Endothelial cell of umbilical vein (primary cell): ENCODE measurements around the gene TMIE. TPM values are rescaled to one million over a fixed set of nuclear protein-coding genes. Genes with fewer than 3 reads are reported as not detected.

Experiments
- BruUV-seq: library from RNA; stranded (reverse); fragments of 400-500 nt; replicated peaks from 2 replicates; lab custom pipeline; 2021; lab: Mats Ljungman, UMichigan
- CTCF ChIA-PET: fragments of 300-600, 350-600 bp; sonication (Branson Sonifier 250); formaldehyde crosslinking; loops from one replicate; lab custom pipeline; 2021; ENCODE audit warnings: antibody characterized with exemption, inconsistent platforms; lab: Charles Lee
- POLR2A ChIA-PET: fragments of 300-600, 350-600 bp; sonication (Branson Sonifier 250); formaldehyde crosslinking; loops from one replicate; lab custom pipeline; 2021; ENCODE audit warnings: antibody characterized with exemption, inconsistent platforms; lab: Charles Lee
- DNase-seq: peaks from one replicate; pipeline ENCODE4 v3.0.0-alpha.2; 2011; ENCODE audit warnings: low read depth, low spot score
- FAIRE-seq: peaks from 2 replicates; lab custom pipeline; 2011; peaks lifted over from hg19 to GRCh38; lab: Jason Lieb, UNC
- H2AFZ ChIP-seq: 2 replicates; pipeline ENCODE4 v1.6.0; 2012; ENCODE audit warnings: low read depth, low read length, control low read depth, inconsistent platforms
- H3K27ac ChIP-seq: 2 replicates; pipeline ENCODE4 v1.5.1; 2011; ENCODE audit warnings: low read depth, mild to moderate bottlenecking, control low read depth, low read length, moderate library complexity; ENCODE audit not compliant: insufficient read depth
- H3K27me3 ChIP-seq, 2 experiments: 2 replicates each; pipeline versions ENCODE4 v1.6.0 to v1.6.1; 2011; ENCODE audit warnings: low read length in 2 of 2, mixed read lengths in 1 of 2; ENCODE audit not compliant: control insufficient read depth in 2 of 2, insufficient read depth in 2 of 2
- H3K36me3 ChIP-seq, 2 experiments: 2 replicates in 1 of 2; 3 replicates in 1 of 2; pipeline ENCODE4 v1.5.1; 2011; ENCODE audit warnings: low read length in 2 of 2, mild to moderate bottlenecking in 1 of 2, moderate library complexity in 1 of 2; ENCODE audit not compliant: control insufficient read depth in 2 of 2, insufficient read depth in 2 of 2; ENCODE audit errors: extremely low read depth in 1 of 2
- H3K4me1 ChIP-seq: 3 replicates; pipeline ENCODE4 v1.5.1; 2011; ENCODE audit warnings: mild to moderate bottlenecking, low read length; ENCODE audit not compliant: control insufficient read depth, insufficient read depth; ENCODE audit errors: extremely low read depth
- H3K4me2 ChIP-seq: 2 replicates; pipeline ENCODE4 v1.6.1; 2011; ENCODE audit warnings: low read length, control low read depth, mixed read lengths; ENCODE audit not compliant: insufficient read depth
- H3K4me3 ChIP-seq, 3 experiments: fragments of 200-600 bp in 1 of 3; sonication (generic), shearing (Covaris generic) in 1 of 3; replicated peaks in 1 of 3; 2 replicates each; pipeline ENCODE4 v1.5.1; 2011 to 2016; ENCODE audit warnings: control low read depth in 3 of 3, low read length in 3 of 3, mild to moderate bottlenecking in 2 of 3, inconsistent platforms in 1 of 3, low read depth in 1 of 3, moderate library complexity in 1 of 3; ENCODE audit not compliant: insufficient read depth in 1 of 3
- H3K79me2 ChIP-seq: 2 replicates; pipeline ENCODE4 v1.6.0; 2012; ENCODE audit warnings: low read length, inconsistent platforms; ENCODE audit not compliant: control insufficient read depth, insufficient read depth
- H3K9ac ChIP-seq: replicated peaks from 2 replicates; pipeline ENCODE3; 2011; ENCODE audit warnings: low read length, control low read depth; ENCODE audit not compliant: insufficient read depth; ENCODE audit errors: extremely low read depth
- H3K9me1 ChIP-seq: replicated peaks from 3 replicates; pipeline ENCODE4 v1.6.0; 2011; ENCODE audit warnings: mild to moderate bottlenecking, low read length; ENCODE audit not compliant: control insufficient read depth, insufficient read depth; ENCODE audit errors: extremely low read depth
- H3K9me3 ChIP-seq: replicated peaks from 2 replicates; pipeline ENCODE4 v1.5.1; 2012; ENCODE audit warnings: low read length, inconsistent platforms; ENCODE audit not compliant: control insufficient read depth, insufficient read depth
- H4K20me1 ChIP-seq: replicated peaks from 2 replicates; pipeline ENCODE3; 2011; ENCODE audit warnings: mild to moderate bottlenecking, low read length; ENCODE audit not compliant: control insufficient read depth, insufficient read depth; ENCODE audit errors: extremely low read depth
- EZH2 ChIP-seq: IDR thresholded peaks from 2 replicates; pipeline ENCODE4 v1.6.1; 2012; ENCODE audit warnings: borderline replicate concordance, low read depth, mild to moderate bottlenecking, moderate library complexity, low read length, inconsistent platforms; ENCODE audit not compliant: severe bottlenecking
- FOS ChIP-seq: IDR thresholded peaks from 2 replicates; pipeline ENCODE4 v1.6.1; 2011; ENCODE audit warnings: mild to moderate bottlenecking, low read length, moderate library complexity, borderline replicate concordance; ENCODE audit not compliant: insufficient read depth
- GATA2 ChIP-seq: IDR thresholded peaks from 2 replicates; pipeline ENCODE4 v1.7.0; 2011; ENCODE audit warnings: low read depth, mild to moderate bottlenecking, moderate library complexity, mixed read lengths, low read length; ENCODE audit not compliant: insufficient read length, insufficient read depth
- JUN ChIP-seq: IDR thresholded peaks from 2 replicates; pipeline ENCODE4 v1.6.1; 2011; ENCODE audit warnings: borderline replicate concordance, low read depth; ENCODE audit not compliant: insufficient read length, insufficient read depth
- MYC ChIP-seq: IDR thresholded peaks from one replicate; pipeline ENCODE4 v1.6.1; 2011; ENCODE audit warnings: mild to moderate bottlenecking, low read depth, low read length
- POLR2A ChIP-seq: IDR thresholded peaks from 2 replicates; pipeline ENCODE4 v1.6.1; 2012; ENCODE audit warnings: low read depth, mild to moderate bottlenecking, control low read depth, low read length
- POLR2AphosphoS5 ChIP-seq: IDR thresholded peaks from 2 replicates; pipeline ENCODE4 v1.6.1; 2012; ENCODE audit warnings: low read depth, mild to moderate bottlenecking, control low read depth, low read length, moderate library complexity; ENCODE audit not compliant: insufficient read depth
- dilution Hi-C: fragments of 300-500 bp; cut with MboI; formaldehyde crosslinking; loops from one replicate; pipeline ENCODE4 v1.15.0; 2019; ENCODE audit warnings: low sequenced_read_pairs; ENCODE audit not compliant: extremely low pct_ligation_motif_present
- intact Hi-C: fragments of 100-400 bp; cut with micrococcal nuclease; formaldehyde crosslinking; loops from one replicate; pipeline ENCODE4 v1.10.0; 2022
- polyA plus RNA-seq, 4 experiments: library from polyadenylated mRNA; depleted of rRNA in 3 of 4; stranded (reverse) in 3 of 4; unstranded in 1 of 4; fragments of >200 nt; gene quantifications; 2 replicates each; pipeline versions ENCODE4 v1.2.1 to v1.2.3, GENCODE V29; 2011 to 2012; ENCODE audit warnings: missing spikeins in 1 of 4
- total RNA-seq: library from RNA; stranded (reverse); gene quantifications from 2 replicates; pipeline ENCODE4 v1.2.3, GENCODE V29; 2021
- TF ChIP-seq, protein P1 (sequence below): IDR thresholded peaks from 2 replicates; pipeline ENCODE4 v1.6.1; 2011; ENCODE audit not compliant: insufficient read depth, insufficient read length
- TF ChIP-seq, protein P2 (sequence below), 2 donors: IDR thresholded peaks; 1 replicate in 1 of 2; 2 replicates in 1 of 2; pipeline ENCODE4 v1.5.1; 2011; ENCODE audit warnings: low read length in 2 of 2, mild to moderate bottlenecking in 2 of 2, moderate library complexity in 2 of 2, control low read depth in 1 of 2, inconsistent platforms in 1 of 2, low read depth in 1 of 2; ENCODE audit not compliant: insufficient read depth in 1 of 2; ENCODE audit errors: extremely low read depth in 1 of 2

The TMIE gene
- total and polyA plus RNA-seq, 2 donors (not counting 3 experiments of a cell fraction or from before 2014, with no cell fraction given) = 0.15 to 0.27 TPM

DNA sequence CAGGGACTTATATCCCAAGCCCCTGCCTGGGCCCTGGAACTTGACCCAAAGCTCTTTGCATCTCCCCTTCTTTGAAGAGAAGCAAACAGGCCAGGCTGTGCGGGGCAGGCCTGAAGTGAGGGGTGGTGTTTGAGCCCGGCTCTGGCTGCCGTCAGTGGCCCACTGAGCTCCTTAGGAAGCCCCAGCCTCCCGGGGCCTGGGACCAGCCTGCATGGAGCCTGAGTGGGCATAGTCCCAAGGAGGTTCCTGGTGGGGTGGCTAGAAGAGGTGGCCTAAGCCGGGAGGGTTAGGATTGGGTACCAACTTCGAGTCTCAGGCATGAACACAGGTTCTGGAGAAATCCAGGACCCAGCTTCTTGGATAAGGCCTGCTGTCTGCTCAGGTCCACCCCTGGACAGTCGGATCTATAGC, 6.4 kb downstream of the TMIE start:
- Histone ChIP-seq H3K9me1 (no peaks in the 10 kb centered on the region), H3K9ac (no peak overlapping the region), H3K27ac (no peak overlapping the region), H3K79me2 (no peaks in the 10 kb centered on the region), H3K9me3 (no peaks in the 10 kb centered on the region), H3K4me3 (no peak overlapping the region), H3K4me2 (no peak overlapping the region), H3K27me3 (peaks cover 0 to under 1% of the 10 kb centered on the region in 2 experiments), H4K20me1 (no peaks in the 10 kb centered on the region), H2AFZ (no peak overlapping the region), H3K4me1 (peaks cover 11% of the 10 kb centered on the region), H3K36me3 (no peaks in the 10 kb centered on the region)
- no TSS peak for BruUV-seq
- intact Hi-C loops = loop anchor here (5.0 to 10.0 kb wide), 3 partner anchors 287 to 667 kb away; no protein-coding TSS in a partner anchor
- TF ChIP-seq POLR2AphosphoS5 = no peak
- no peak for TF ChIP-seq EZH2
- TF ChIP-seq JUN = no peak
- TF ChIP-seq POLR2A = no peak
- no peak for TF ChIP-seq FOS
- no peak for TF ChIP-seq MYC
- no peak for TF ChIP-seq GATA2
- TF ChIP-seq, protein P1, sequence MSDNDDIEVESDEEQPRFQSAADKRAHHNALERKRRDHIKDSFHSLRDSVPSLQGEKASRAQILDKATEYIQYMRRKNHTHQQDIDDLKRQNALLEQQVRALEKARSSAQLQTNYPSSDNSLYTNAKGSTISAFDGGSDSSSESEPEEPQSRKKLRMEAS = no peak
- TF ChIP-seq, protein P2, sequence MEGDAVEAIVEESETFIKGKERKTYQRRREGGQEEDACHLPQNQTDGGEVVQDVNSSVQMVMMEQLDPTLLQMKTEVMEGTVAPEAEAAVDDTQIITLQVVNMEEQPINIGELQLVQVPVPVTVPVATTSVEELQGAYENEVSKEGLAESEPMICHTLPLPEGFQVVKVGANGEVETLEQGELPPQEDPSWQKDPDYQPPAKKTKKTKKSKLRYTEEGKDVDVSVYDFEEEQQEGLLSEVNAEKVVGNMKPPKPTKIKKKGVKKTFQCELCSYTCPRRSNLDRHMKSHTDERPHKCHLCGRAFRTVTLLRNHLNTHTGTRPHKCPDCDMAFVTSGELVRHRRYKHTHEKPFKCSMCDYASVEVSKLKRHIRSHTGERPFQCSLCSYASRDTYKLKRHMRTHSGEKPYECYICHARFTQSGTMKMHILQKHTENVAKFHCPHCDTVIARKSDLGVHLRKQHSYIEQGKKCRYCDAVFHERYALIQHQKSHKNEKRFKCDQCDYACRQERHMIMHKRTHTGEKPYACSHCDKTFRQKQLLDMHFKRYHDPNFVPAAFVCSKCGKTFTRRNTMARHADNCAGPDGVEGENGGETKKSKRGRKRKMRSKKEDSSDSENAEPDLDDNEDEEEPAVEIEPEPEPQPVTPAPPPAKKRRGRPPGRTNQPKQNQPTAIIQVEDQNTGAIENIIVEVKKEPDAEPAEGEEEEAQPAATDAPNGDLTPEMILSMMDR (IDR thresholded peaks at IDR 0.05; ENCODE audit: extremely low read depth in 1 of 2, insufficient read depth in 1 of 2, low read depth in 1 of 2, low read length in 2 of 2) = no peak
- ChIA-PET POLR2A (no interaction called here), CTCF (interaction anchor here (0.6 to 4.2 kb wide), 6 partner anchors 13 to 201 kb away, joined by 3 to 27 read pairs (median 3); no protein-coding TSS in a partner anchor)
- FAIRE-seq = no peak
- dilution Hi-C loops = no loop called here
- no peak for DNase-seq
